Testis (tissue), 2 donors: ENCODE results near the gene ZNF681.

Experiments used
- POLR2A ChIP-seq: fragments of 450-650 bp; IDR thresholded peaks from one replicate; pipeline ENCODE4 v1.6.1; 2017; ENCODE audit warnings: antibody characterized with exemption, mild to moderate bottlenecking, moderate library complexity
- TF ChIP-seq, protein P1 (sequence below), 3 experiments: fragments of 450-650 bp in 2 of 3; fragments of 200-600 bp in 1 of 3; sonication (generic) in 1 of 3; IDR thresholded peaks; one replicate each; pipeline ENCODE4 v1.5.1; 2016 to 2019; ENCODE audit warnings: antibody characterized with exemption in 3 of 3, mild to moderate bottlenecking in 2 of 3, moderate library complexity in 1 of 3

DNA sequence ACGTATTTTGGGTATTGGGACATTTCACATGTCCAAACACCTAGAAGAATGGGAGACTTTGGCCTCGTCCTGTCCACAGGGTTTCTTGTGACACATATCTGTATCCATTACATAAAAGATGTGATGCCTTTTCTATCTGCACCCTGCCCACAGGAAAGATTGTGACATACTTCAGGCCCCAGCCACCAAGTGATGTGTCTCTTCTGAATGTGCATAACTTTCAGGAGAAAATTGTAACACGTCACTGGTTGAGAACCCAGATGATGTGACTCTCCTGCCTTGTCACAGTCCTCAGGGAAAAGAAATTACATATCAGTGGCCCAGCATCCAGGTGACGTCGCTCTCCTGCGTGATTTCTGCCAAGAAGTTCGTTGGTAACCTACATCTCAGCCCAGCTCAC lies 21.0 kb upstream of the ZNF681 start:
- TF ChIP-seq, protein P1, sequence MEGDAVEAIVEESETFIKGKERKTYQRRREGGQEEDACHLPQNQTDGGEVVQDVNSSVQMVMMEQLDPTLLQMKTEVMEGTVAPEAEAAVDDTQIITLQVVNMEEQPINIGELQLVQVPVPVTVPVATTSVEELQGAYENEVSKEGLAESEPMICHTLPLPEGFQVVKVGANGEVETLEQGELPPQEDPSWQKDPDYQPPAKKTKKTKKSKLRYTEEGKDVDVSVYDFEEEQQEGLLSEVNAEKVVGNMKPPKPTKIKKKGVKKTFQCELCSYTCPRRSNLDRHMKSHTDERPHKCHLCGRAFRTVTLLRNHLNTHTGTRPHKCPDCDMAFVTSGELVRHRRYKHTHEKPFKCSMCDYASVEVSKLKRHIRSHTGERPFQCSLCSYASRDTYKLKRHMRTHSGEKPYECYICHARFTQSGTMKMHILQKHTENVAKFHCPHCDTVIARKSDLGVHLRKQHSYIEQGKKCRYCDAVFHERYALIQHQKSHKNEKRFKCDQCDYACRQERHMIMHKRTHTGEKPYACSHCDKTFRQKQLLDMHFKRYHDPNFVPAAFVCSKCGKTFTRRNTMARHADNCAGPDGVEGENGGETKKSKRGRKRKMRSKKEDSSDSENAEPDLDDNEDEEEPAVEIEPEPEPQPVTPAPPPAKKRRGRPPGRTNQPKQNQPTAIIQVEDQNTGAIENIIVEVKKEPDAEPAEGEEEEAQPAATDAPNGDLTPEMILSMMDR (IDR thresholded peaks at IDR 0.05), result no peak
- no peak for TF ChIP-seq POLR2A
